SIG-M5 (cell line): Measurements from ENCODE around the gene KRT73.
"Not testable (repeated sequence)": the region's sequence is repeated elsewhere in the genome, so short reads cannot be mapped to it uniquely, and the experiment has no call there.

ENCODE experiments used
- DNase-seq: peaks from one replicate; lab custom pipeline; 2025; lab: John Stamatoyannopoulos, UW

KRT73 gene

GRCh38 chr12:52600071-52600470, 18.3 kb downstream of the KRT73 start:
- DNase-seq: no peak

- DNase-seq: no peak
These were observed 19.4 kb downstream of the KRT73 start for GRCh38 chr12:52598966-52599365.

- DNase-seq: not testable (repeated sequence)
These were observed 24.1 kb downstream of the KRT73 start for GRCh38 chr12:52594237-52594636.

GRCh38 chr12:52591521-52591920, 26.8 kb downstream of the KRT73 start:
- DNase-seq: no peak

- DNase-seq: no peak
These were observed 28.3 kb downstream of the KRT73 start for GRCh38 chr12:52590021-52590420.

- no peak for DNase-seq
These were observed 30.8 kb downstream of the KRT73 start for GRCh38 chr12:52587563-52587962.

- DNase-seq: no peak
These were observed 32.4 kb downstream of the KRT73 start for GRCh38 chr12:52585946-52586345.

GRCh38 chr12:52585066-52585465, 33.3 kb downstream of the KRT73 start:
- no peak for DNase-seq

- no peak for DNase-seq
These were observed 34.1 kb downstream of the KRT73 start for GRCh38 chr12:52584156-52584682.

- DNase-seq: no peak
These were observed 35.3 kb downstream of the KRT73 start for GRCh38 chr12:52582971-52583456.

GRCh38 chr12:52582486-52582885, 35.9 kb downstream of the KRT73 start:
- no peak for DNase-seq

- no peak for DNase-seq
These were observed 36.9 kb downstream of the KRT73 start for GRCh38 chr12:52581481-52581880.

GRCh38 chr12:52581066-52581465, 37.3 kb downstream of the KRT73 start:
- no peak for DNase-seq

GRCh38 chr12:52580496-52580895, 37.9 kb downstream of the KRT73 start:
- no peak for DNase-seq

GRCh38 chr12:52579468-52580465, 38.6 kb downstream of the KRT73 start:
- no peak for DNase-seq

- DNase-seq: no peak
These were observed 39.9 kb downstream of the KRT73 start for GRCh38 chr12:52578469-52578868.

- no peak for DNase-seq
These were observed 41.0 kb downstream of the KRT73 start for GRCh38 chr12:52577316-52577715.

- no peak for DNase-seq
These were observed 42.4 kb downstream of the KRT73 start for GRCh38 chr12:52575948-52576347.

- DNase-seq: no peak
These were observed 43.1 kb downstream of the KRT73 start for GRCh38 chr12:52575256-52575655.

- DNase-seq: no peak
These were observed 44.6 kb downstream of the KRT73 start, which contains the start of gene KRT74 for GRCh38 chr12:52573743-52574142. Gene KRT74, minus strand, starts transcription at chr12:52573843. Its CDS starts 66 bp downstream, at chr12:52573777.

GRCh38 chr12:52573306-52573705, 45.1 kb downstream of the KRT73 start:
- DNase-seq: no peak

GRCh38 chr12:52570511-52570910, 47.8 kb downstream of the KRT73 start:
- DNase-seq: no peak

- no peak for DNase-seq
These were observed 50.2 kb downstream of the KRT73 start for GRCh38 chr12:52568111-52568510.
